Dermis lymphatic vessel endothelial cell (primary cell): ENCODE results near the gene CHRM4. TPM values are rescaled to one million over a fixed set of nuclear protein-coding genes. Genes with fewer than 3 reads are reported as not detected.

Source experiments
- total RNA-seq: library from RNA; depleted of rRNA; stranded (reverse); fragments of >200 nt; gene quantifications from 2 replicates; pipeline ENCODE4 v1.2.1, GENCODE V29; 2014

Gene CHRM4
- under 0.01 and 0.09 TPM in 2 replicates for total RNA-seq

DNA sequence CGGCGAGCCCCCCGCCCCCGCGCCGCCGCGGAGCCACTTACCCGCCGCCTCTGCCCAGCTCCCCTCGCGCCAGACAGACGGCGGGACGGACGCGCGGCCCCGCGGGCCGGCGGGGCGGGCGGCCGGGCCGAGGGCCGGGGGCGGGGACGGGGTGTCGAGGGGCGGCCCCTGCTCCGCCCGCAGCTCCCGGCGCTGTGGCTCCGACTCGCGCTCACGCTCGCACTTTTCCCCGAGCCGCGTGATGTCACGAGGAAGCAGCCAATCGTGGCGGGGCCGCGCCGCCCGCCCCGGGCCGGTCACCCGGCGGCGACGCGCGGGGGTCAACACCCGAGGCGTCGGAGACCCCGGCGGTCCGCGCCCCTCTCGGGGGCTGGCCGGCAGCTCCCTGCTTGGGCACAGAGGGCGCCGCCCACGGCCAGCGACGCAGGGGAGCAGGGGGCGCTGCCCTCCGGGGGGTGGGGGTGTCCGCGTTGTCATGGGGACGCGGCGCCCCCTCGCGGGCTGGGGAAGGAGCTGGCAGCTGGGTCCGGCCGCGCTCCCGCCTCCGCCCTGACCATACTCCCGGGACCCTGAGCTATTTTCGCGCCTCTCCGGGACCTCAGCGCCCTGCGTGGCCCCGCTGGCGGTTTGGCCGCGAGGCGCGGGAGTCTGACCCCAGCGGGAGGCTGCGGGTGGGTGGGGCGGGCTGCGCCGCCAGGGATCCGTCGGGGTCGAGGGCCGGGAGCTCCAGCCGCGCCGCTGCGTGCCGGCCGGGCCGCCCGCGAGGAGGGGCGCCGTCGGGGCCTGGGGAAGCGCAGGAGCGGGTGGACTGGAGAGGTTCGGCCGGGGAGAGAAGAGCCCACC lies at the start of gene CHRM4:
CHRM4 (minus strand) TSS at position 199 of the 843 bp plus-strand sequence. CDS start 5,219 bp downstream, outside the sequence.

DNA sequence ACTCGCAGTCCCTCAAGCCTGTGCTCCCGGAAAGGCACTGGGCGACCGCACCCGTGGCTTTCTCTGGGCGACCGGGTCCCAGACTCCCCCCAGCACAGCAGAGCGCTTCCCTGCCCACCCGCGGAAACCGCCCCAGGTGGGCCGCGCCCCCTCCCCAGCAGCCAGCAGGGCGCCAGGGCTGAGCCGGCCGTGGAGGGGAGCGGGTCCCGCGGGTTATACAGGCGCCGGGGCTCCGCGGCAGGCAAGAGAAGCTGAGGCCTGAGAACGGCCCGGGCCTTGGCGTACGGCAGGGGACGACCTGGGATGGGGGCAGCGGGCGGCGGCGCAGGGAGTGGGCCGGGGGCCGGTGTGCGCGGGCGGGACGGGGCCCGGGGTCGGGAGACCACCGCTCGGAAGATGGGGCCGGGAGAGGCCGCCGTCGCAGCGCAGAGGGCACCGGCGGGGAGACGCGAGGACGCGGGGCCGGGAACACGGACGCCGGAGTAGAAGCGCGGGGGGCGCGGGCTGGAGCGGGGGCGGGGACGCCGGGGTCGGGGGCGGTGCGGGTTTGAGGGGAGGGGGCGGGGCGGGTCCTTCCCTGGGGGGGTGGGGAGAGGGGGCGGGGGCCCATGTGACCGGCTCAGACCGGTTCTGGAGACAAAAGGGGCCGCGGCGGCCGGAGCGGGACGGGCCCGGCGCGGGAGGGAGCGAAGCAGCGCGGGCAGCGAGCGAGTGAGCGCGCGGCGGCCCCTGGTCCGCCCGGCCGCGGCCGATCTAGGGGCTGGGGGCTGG lies 10.3 kb downstream of the CHRM4 start, which contains the start of gene MDK:
MDK (plus strand) TSS at position 622 of the 771 bp plus-strand sequence. CDS start 389 bp downstream, outside the sequence.

DNA sequence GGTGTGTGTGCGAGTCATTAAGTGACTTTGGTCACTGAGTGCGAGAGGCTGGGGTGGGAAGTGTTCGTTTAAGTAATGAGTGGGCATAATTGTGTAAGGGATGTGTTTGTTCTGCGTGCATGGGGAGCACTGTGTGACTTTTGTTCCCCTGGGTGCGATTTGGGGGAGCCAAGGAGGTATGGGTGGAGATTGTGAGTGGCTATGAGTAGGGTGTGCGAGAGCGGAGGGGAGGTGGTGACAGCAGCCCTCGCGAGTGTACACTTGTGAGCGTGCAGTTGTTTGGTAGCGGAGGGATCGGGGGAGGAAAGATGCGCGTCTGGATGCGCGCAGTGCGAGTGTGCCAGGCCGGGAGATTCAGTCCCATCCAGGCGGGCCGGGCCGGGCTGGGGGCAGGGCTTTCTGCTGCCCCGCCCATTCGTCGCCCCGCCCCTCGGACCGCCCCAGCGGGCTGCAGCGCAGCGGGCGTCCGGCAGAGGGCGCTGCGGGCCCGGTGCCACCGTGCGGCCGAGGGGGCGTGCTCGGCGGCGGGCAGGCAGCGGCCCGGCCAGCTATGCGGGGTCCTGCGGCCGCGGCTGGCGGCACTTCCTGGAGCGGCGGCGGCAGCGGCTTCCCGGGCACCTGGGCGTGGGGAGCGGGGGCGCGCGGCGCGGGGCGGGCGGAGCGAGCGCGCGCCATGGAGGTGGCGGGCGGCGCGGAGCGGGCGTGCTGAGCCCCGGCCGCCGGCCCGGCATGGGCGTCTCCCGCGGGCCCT lies 44.5 kb downstream of the CHRM4 start, which contains the start of gene DGKZ:
DGKZ (plus strand) TSS at position 578 of the 751 bp plus-strand sequence. CDS start 197 bp downstream, outside the sequence.

Other genes with a start within 250 kb of the CHRM4 start
- gene CREB3L1, start 114.1 kb downstream of the CHRM4 start, total RNA-seq, result 0.09 and 0.65 TPM in 2 replicates
- 43.1 and 52.0 TPM in 2 replicates for gene DGKZ, start 44.3 kb downstream of the CHRM4 start, total RNA-seq
- gene MDK, start 10.1 kb downstream of the CHRM4 start, total RNA-seq, result 53.6 and 62.1 TPM in 2 replicates
- 12.2 and 12.4 TPM in 2 replicates for gene AMBRA1, start 202.2 kb upstream of the CHRM4 start, total RNA-seq
- 4.6 and 6.9 TPM in 2 replicates for gene HARBI1, start 225.5 kb upstream of the CHRM4 start, total RNA-seq
- gene ATG13, start 225.8 kb upstream of the CHRM4 start, total RNA-seq, result 52.2 and 53.2 TPM in 2 replicates